ENCODE data around the gene SEPTIN5.

SEPTIN5 gene

GRCh38 chr22:19686946-19687345 is 27.4 kb upstream of the SEPTIN5 start:
- Histone ChIP-seq H3K9me3 (ENCODE audit: insufficient read depth, low read length) (no peaks in the 10 kb centered on the region), H3K36me3 (ENCODE audit: low read length) (no peaks in the 10 kb centered on the region), H3K9ac (ENCODE audit: low read length) (no peak overlapping the region), H3K9me2 (replicated peaks; ENCODE audit: insufficient read depth, low read length) (no peaks in the 10 kb centered on the region), H3K4me2 (ENCODE audit: low read depth, low read length, poor library complexity, severe bottlenecking) (no peak overlapping the region), H3K27me3 (ENCODE audit: low read length) (no peaks in the 10 kb centered on the region), H4K20me1 (ENCODE audit: low read depth, low read length) (no peaks in the 10 kb centered on the region), H3K27ac (ENCODE audit: low read depth, low read length) (no peak overlapping the region), H2AFZ (ENCODE audit: low read depth, low read length, severe bottlenecking) (no peak overlapping the region), H3K4me3 (ENCODE audit: insufficient read depth, low read length, poor library complexity, severe bottlenecking) (no peak overlapping the region), H3F3A (ENCODE audit: insufficient read depth) (no peaks in the 10 kb centered on the region), H3K79me2 (ENCODE audit: insufficient read depth, low read length) (no peaks in the 10 kb centered on the region)
- TF ChIP-seq EZH2phosphoT487 (conservative IDR thresholded peaks at IDR 0.05; ENCODE audit: low read length) (no peak), CTCF (IDR thresholded peaks at IDR 0.05; ENCODE audit: insufficient read depth, low read length, poor library complexity, severe bottlenecking) (no peak)

- no peak overlapping the region for H3K4me3 ChIP-seq (ENCODE audit: insufficient read depth, low read length, poor library complexity, severe bottlenecking)
- TF ChIP-seq CTCF (IDR thresholded peaks at IDR 0.05; ENCODE audit: insufficient read depth, low read length, poor library complexity, severe bottlenecking) (no peak), EZH2phosphoT487 (conservative IDR thresholded peaks at IDR 0.05; ENCODE audit: low read length) (no peak)
Measured at GRCh38 chr22:19687561-19688300, 26.6 kb upstream of the SEPTIN5 start.

GRCh38 chr22:19688301-19689290 is 25.7 kb upstream of the SEPTIN5 start:
- no peak overlapping the region for H3K27ac ChIP-seq (ENCODE audit: low read depth, low read length)

More at GRCh38 chr22:19687561-19688300, 26.6 kb upstream of the SEPTIN5 start:
- Histone ChIP-seq H3K9ac (ENCODE audit: low read length) (no peak overlapping the region), H4K20me1 (ENCODE audit: low read depth, low read length) (no peaks in the 10 kb centered on the region), H3K79me2 (ENCODE audit: insufficient read depth, low read length) (no peaks in the 10 kb centered on the region), H3K9me2 (replicated peaks; ENCODE audit: insufficient read depth, low read length) (no peaks in the 10 kb centered on the region), H3K4me2 (ENCODE audit: low read depth, low read length, poor library complexity, severe bottlenecking) (no peak overlapping the region), H3K36me3 (ENCODE audit: low read length) (no peaks in the 10 kb centered on the region), H3F3A (ENCODE audit: insufficient read depth) (no peaks in the 10 kb centered on the region), H3K9me3 (ENCODE audit: insufficient read depth, low read length) (no peaks in the 10 kb centered on the region), H3K27ac (ENCODE audit: low read depth, low read length) (no peak overlapping the region), H2AFZ (ENCODE audit: low read depth, low read length, severe bottlenecking) (no peak overlapping the region), H3K27me3 (ENCODE audit: low read length) (no peaks in the 10 kb centered on the region)

More at GRCh38 chr22:19688301-19689290, 25.7 kb upstream of the SEPTIN5 start:
- Histone ChIP-seq H3K9me2 (replicated peaks; ENCODE audit: insufficient read depth, low read length) (no peaks in the 10 kb centered on the region), H3K27me3 (ENCODE audit: low read length) (no peaks in the 10 kb centered on the region), H3K9ac (ENCODE audit: low read length) (no peak overlapping the region), H3K79me2 (ENCODE audit: insufficient read depth, low read length) (no peaks in the 10 kb centered on the region), H3K4me3 (ENCODE audit: insufficient read depth, low read length, poor library complexity, severe bottlenecking) (no peak overlapping the region), H3K9me3 (ENCODE audit: insufficient read depth, low read length) (no peaks in the 10 kb centered on the region), H3K4me2 (ENCODE audit: low read depth, low read length, poor library complexity, severe bottlenecking) (no peak overlapping the region), H2AFZ (ENCODE audit: low read depth, low read length, severe bottlenecking) (no peak overlapping the region), H3F3A (ENCODE audit: insufficient read depth) (no peaks in the 10 kb centered on the region), H3K36me3 (ENCODE audit: low read length) (no peaks in the 10 kb centered on the region), H4K20me1 (ENCODE audit: low read depth, low read length) (no peaks in the 10 kb centered on the region)
- no peak for TF ChIP-seq EZH2phosphoT487 (conservative IDR thresholded peaks at IDR 0.05; ENCODE audit: low read length)

Measured in SU-DHL-6 (cell line).